Muscle of leg (tissue), 11 donors: ENCODE data around the gene NRXN3. TPM values are rescaled to one million over a fixed set of nuclear protein-coding genes. Genes with fewer than 3 reads are reported as not detected.

ENCODE experiments used
- DNase-seq: peaks from one replicate; pipeline ENCODE4 v3.0.0; 2013
- H3K27ac ChIP-seq: one replicate; pipeline ENCODE4 v1.5.1; 2013; ENCODE audit warnings: mild to moderate bottlenecking, low read length, control low read depth
- H3K27me3 ChIP-seq: one replicate; pipeline ENCODE4 v1.6.1; 2013; ENCODE audit warnings: low read length; ENCODE audit not compliant: control insufficient read depth, insufficient read depth
- H3K36me3 ChIP-seq: one replicate; pipeline ENCODE4 v1.6.1; 2013; ENCODE audit warnings: low read length; ENCODE audit not compliant: control insufficient read depth, insufficient read depth
- H3K4me1 ChIP-seq: one replicate; pipeline ENCODE4 v1.6.1; 2013; ENCODE audit warnings: low read length; ENCODE audit not compliant: control insufficient read depth, insufficient read depth
- H3K4me3 ChIP-seq: one replicate; pipeline ENCODE4 v1.5.1; 2013; ENCODE audit warnings: low read length, control low read depth
- H3K9me3 ChIP-seq: replicated peaks from 2 replicates; pipeline ENCODE4 v1.6.1; 2013; ENCODE audit warnings: low read depth, low read length; ENCODE audit not compliant: control insufficient read depth
- WGBS: methylation state at CpG from one replicate; pipeline ENCODE4 v1.1.5; 2013; ENCODE audit warnings: missing lambda C conversion rate; ENCODE audit not compliant: insufficient coverage; 5-methylcytosine and 5-hydroxymethylcytosine counted together
- polyA plus RNA-seq, 8 donors: library from polyadenylated mRNA; unstranded; fragments of 120-200 nt; gene quantifications; one replicate each; pipeline versions ENCODE4 v1.2.1 to v1.2.3, GENCODE V29; 2013; ENCODE audit warnings: inconsistent platforms in 1 of 8, low replicate concordance in 1 of 8; ENCODE audit not compliant: insufficient read length in 8 of 8, insufficient read depth in 1 of 8
- total RNA-seq: library from RNA; stranded (reverse); fragments of 120-200 nt; gene quantifications from one replicate; pipeline ENCODE4 v1.2.4, GENCODE V29; 2013

Gene NRXN3
- total and polyA plus RNA-seq, 9 donors, result 0.49 to 1.9 (median 0.69) TPM

- H3K4me3 ChIP-seq, result no peak overlapping the region
- H3K27me3 ChIP-seq, result no peaks in the 10 kb centered on the region
- no peak overlapping the region for H3K27ac ChIP-seq
- peak; percentile 60 for DNase-seq
- no peaks in the 10 kb centered on the region for H3K36me3 ChIP-seq
- 17% methylated on average over 1 of the region's 3 CpGs for WGBS
- H3K4me1 ChIP-seq, result no peaks in the 10 kb centered on the region
- H3K9me3 ChIP-seq, result no peaks in the 10 kb centered on the region
Observed at GRCh38 chr14:79134361-79134760, 964.2 kb downstream of the NRXN3 start.

GRCh38 chr14:79136071-79137044 is 966.2 kb downstream of the NRXN3 start:
- Histone ChIP-seq H3K9me3 (no peaks in the 10 kb centered on the region), H3K4me3 (no peak overlapping the region), H3K27me3 (no peaks in the 10 kb centered on the region), H3K36me3 (no peaks in the 10 kb centered on the region), H3K4me1 (no peaks in the 10 kb centered on the region), H3K27ac (no peak overlapping the region)
- 81% methylated on average over 2 of the region's 7 CpGs for WGBS
- DNase-seq, result peak; percentile 1

GRCh38 chr14:79137045-79137430 is 966.9 kb downstream of the NRXN3 start:
- no CpG with 5 or more reads among the region's 2 CpGs for WGBS
- H3K4me3 ChIP-seq, result no peak overlapping the region
- H3K27me3 ChIP-seq, result no peaks in the 10 kb centered on the region
- no peaks in the 10 kb centered on the region for H3K4me1 ChIP-seq
- no peak overlapping the region for H3K27ac ChIP-seq
- no peaks in the 10 kb centered on the region for H3K9me3 ChIP-seq
- no peak for DNase-seq
- H3K36me3 ChIP-seq, result no peaks in the 10 kb centered on the region

GRCh38 chr14:79137836-79138235 is 967.7 kb downstream of the NRXN3 start:
- Histone ChIP-seq H3K4me3 (no peak overlapping the region), H3K9me3 (no peaks in the 10 kb centered on the region), H3K36me3 (no peaks in the 10 kb centered on the region), H3K4me1 (no peaks in the 10 kb centered on the region), H3K27ac (no peak overlapping the region), H3K27me3 (no peaks in the 10 kb centered on the region)
- DNase-seq, result no peak
- 83% methylated on average over 1 of the region's 3 CpGs for WGBS

- Histone ChIP-seq H3K4me1 (no peaks in the 10 kb centered on the region), H3K36me3 (no peaks in the 10 kb centered on the region), H3K27me3 (no peaks in the 10 kb centered on the region), H3K27ac (no peak overlapping the region), H3K9me3 (no peaks in the 10 kb centered on the region), H3K4me3 (no peak overlapping the region)
- DNase-seq, result no peak
- WGBS, result no CpG with 5 or more reads among the region's 3 CpGs
Observed at GRCh38 chr14:79144896-79145295, 974.7 kb downstream of the NRXN3 start.

- no peak for DNase-seq
- Histone ChIP-seq H3K9me3 (no peaks in the 10 kb centered on the region), H3K4me3 (no peak overlapping the region), H3K27ac (no peak overlapping the region), H3K4me1 (no peaks in the 10 kb centered on the region), H3K36me3 (no peaks in the 10 kb centered on the region), H3K27me3 (no peaks in the 10 kb centered on the region)
- no CpG with 5 or more reads among the region's 1 CpG for WGBS
Observed at GRCh38 chr14:79150226-79150625, 980.1 kb downstream of the NRXN3 start.

- Histone ChIP-seq H3K9me3 (no peaks in the 10 kb centered on the region), H3K4me3 (no peak overlapping the region), H3K27me3 (no peaks in the 10 kb centered on the region), H3K36me3 (no peaks in the 10 kb centered on the region), H3K27ac (no peak overlapping the region), H3K4me1 (no peaks in the 10 kb centered on the region)
- no peak for DNase-seq
Observed at GRCh38 chr14:79157369-79157768, 987.2 kb downstream of the NRXN3 start.

- Histone ChIP-seq H3K4me1 (no peaks in the 10 kb centered on the region), H3K27me3 (no peaks in the 10 kb centered on the region), H3K27ac (no peak overlapping the region), H3K36me3 (no peaks in the 10 kb centered on the region), H3K4me3 (no peak overlapping the region), H3K9me3 (no peaks in the 10 kb centered on the region)
- WGBS, result 33% methylated on average over 6 of the region's 7 CpGs
- DNase-seq, result peak; percentile 65
Observed at GRCh38 chr14:79161571-79161970, 991.4 kb downstream of the NRXN3 start.

GRCh38 chr14:79162833-79163232 is 992.7 kb downstream of the NRXN3 start:
- H3K36me3 ChIP-seq, result no peaks in the 10 kb centered on the region
- no peak for DNase-seq
- H3K27ac ChIP-seq, result no peak overlapping the region
- H3K9me3 ChIP-seq, result no peaks in the 10 kb centered on the region
- H3K4me3 ChIP-seq, result no peak overlapping the region
- no peaks in the 10 kb centered on the region for H3K4me1 ChIP-seq
- H3K27me3 ChIP-seq, result no peaks in the 10 kb centered on the region

GRCh38 chr14:79165471-79166090 is 995.4 kb downstream of the NRXN3 start:
- Histone ChIP-seq H3K27ac (no peak overlapping the region), H3K36me3 (no peaks in the 10 kb centered on the region), H3K9me3 (no peaks in the 10 kb centered on the region), H3K4me3 (no peak overlapping the region), H3K4me1 (no peaks in the 10 kb centered on the region), H3K27me3 (no peaks in the 10 kb centered on the region)
- no peak for DNase-seq
- WGBS, result no CpG with 5 or more reads among the region's 4 CpGs
